SH-SY5Y (cell line): ENCODE data around the gene SLC12A3.

ENCODE experiments used
- GATA2 ChIP-seq: IDR thresholded peaks from 2 replicates; pipeline ENCODE4 v1.6.1; 2011; ENCODE audit warnings: mild to moderate bottlenecking, low read depth, low read length
- GATA3 ChIP-seq: IDR thresholded peaks from 2 replicates; pipeline ENCODE4 v1.6.1; 2011; ENCODE audit warnings: low read depth, mild to moderate bottlenecking, low read length, moderate library complexity

Gene SLC12A3

DNA sequence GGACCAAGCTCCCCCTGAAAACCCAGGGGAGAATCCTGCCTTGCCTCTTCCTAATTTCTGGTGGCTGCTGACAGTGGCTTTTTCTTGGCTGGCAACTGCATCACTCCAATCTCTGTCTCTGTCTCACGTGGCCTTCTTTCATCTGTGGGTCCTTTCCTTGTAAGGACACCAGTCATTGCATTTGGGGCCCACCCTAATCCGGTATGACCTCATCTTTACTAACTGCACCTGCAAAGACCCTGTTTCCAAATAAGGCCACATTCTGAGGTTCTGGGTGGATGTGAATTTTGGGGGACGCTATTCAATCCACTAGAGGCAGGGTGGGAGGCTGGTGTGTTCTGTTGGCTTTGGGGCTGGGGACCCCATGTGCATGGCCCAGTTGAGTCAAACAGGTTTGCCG is 11.0 kb downstream of the SLC12A3 start:
- TF ChIP-seq GATA3 (no peak), GATA2 (no peak)

GRCh38 chr16:56877486-56878182 is 12.6 kb downstream of the SLC12A3 start:
- TF ChIP-seq GATA2 (no peak), GATA3 (no peak)

DNA sequence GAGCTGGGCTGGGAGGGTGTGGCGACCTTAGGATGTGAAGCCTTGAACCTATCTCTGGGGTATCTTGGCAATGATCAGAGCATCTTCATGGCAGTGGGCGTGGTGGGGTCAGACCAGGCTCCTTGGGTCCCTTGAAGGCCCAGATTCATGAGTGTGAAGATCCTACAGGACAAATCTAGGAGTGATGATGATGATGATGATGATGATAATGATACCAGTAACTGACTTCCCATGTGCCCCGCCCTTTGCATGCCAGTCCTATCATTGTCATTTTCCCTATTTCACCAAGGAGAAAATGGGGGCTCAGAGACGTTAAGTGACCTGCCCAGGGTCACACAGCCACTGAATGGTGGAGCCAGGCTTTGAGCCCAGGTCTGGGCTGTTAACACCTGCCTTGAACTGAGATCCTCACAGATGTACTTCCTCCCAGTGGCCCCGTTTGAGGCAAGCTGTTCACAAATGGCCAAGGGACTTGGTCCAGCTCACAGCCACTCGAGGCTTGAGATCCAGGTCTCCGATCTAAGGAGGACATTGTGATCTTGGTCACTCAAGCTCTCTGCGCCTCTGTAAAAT is 13.4 kb downstream of the SLC12A3 start:
- TF ChIP-seq GATA2 (no peak), GATA3 (no peak)

DNA sequence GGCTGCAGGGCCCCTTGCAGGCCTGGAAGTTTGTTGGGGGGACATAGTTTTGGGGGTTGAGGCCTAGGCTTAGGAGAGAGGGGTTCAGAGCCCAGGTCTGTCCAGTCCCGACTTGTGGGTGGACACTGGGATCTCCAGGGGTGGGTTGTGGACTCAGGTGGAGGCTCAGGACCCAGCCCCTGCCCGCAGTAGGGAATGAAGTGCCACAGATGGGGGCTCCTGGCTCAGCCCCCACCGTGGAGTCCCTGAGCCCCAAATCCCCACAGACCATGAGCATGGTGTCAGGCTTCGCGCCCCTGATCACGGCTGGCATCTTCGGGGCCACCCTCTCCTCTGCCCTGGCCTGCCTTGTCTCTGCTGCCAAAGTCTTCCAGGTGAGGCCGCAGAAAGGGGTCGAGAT is 14.3 kb downstream of the SLC12A3 start:
- TF ChIP-seq GATA2, result no peak

DNA sequence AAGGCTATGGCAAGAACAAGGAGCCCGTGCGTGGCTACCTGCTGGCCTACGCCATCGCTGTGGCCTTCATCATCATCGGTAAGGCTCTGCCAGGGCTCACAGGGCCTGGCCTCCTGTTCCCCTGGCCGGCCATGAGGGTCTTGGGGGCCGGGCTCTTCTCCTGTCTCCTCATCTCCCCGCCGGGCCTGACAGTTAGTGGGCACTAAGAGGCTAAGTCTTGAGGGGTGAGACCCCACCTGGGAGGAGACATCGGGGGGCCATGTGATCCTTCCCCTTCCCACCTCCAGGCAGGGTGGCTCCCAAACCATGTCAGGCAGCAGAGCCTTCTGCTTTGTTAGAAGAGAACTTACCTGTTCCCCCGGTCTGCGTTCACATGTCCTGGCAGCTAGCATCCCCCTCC is 15.2 kb downstream of the SLC12A3 start:
- no peak for TF ChIP-seq GATA2
- TF ChIP-seq GATA3, result no peak

DNA sequence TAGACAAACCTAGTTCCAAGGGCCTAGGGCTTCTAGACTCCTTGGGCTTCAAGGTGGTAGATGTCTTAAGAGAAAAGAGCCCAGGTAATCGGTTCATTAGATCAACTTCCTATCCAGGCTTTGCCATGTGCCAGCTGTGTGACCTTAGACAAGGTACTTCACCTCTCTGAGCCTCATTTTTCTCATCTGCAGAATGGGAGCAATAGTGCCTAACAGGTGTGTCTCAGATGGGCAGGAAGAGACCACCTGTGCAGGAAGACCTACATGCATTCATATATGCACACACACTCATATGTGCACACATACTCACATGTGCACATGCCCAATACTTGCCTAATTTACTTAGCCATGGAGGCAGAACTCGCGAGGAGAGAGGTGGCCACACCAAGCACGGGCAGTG is 15.7 kb downstream of the SLC12A3 start:
- no peak for TF ChIP-seq GATA3
- TF ChIP-seq GATA2, result no peak

- TF ChIP-seq GATA2 (no peak), GATA3 (no peak)
Measured at GRCh38 chr16:56882077-56882800, 17.2 kb downstream of the SLC12A3 start.

DNA sequence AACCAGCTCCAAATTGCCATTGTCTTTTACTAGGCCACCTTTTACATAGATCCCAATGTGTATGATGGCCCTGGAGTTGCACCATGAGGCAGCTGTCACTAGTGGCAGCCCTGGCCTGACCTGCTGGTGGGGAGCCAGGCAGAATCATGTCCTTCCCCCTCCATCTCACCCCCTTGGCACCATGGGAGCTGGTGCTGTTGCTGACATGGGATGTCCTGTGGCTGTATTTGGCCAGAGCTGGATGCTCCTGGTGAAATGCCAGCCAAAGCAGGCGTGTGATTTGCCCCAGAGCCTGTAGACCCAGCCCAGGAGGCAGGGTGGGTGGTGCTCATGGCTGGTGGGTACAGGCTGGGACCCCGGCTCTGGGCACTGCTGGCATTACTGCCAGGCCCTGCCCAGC is 18.6 kb downstream of the SLC12A3 start:
- no peak for TF ChIP-seq GATA2
- no peak for TF ChIP-seq GATA3

DNA sequence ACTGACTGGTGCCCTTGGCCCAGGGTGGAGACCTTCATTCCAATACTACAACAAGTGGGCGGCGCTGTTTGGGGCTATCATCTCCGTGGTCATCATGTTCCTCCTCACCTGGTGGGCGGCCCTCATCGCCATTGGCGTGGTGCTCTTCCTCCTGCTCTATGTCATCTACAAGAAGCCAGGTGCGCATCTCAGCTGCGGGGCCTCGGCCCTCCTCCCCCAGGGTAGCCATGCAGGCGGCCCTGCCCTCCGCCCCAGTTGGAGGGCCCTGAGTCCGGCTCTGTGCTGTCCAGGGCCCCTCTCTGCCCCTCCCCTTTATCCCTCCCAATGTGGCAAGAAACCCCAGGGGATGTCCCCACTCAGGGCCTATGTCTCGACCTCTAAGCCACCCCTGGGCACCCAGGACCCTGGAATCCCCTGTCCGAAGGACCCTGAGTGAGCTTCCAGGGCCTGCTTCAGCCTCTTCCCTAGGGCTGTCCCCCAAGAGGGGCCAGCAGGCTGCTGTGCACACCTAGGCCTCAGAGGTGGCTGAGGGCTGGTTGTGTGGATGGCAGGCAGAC is 19.1 kb downstream of the SLC12A3 start:
- no peak for TF ChIP-seq GATA3
- TF ChIP-seq GATA2, result no peak

DNA sequence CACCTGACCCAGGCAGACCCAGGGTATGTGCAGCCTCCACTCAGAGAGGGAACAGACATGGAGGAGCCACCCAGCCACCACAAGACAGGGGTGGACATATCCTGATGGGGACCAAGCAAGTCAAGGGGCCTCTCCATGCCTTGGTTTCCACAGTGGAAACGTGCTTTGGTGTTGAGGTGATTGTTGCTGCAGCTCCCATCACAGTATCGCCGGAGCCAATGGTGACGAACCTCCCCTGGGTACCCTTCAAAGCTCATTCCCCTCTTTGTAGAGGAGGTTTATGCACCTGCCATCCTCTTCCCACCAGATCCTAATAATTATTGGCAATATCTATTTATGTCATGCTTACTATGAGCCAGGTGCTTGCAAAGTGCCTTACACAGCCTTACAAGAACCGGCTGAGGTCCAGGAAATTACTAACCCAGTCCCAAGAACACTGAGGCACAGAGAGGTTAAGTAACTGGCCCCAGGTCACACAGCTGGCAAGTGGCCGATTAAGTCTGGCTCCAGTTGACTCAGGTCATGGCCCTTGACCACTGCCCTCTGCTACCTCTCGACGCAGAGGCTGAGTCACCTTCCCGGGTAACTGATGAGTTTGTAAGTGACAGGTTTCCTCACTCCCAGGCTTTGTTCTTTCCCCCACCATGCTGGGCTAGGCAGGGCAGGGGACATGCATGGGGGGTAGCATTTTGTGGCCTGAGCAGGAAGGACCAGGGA is 20.6 kb downstream of the SLC12A3 start:
- no peak for TF ChIP-seq GATA3
- TF ChIP-seq GATA2, result no peak

DNA sequence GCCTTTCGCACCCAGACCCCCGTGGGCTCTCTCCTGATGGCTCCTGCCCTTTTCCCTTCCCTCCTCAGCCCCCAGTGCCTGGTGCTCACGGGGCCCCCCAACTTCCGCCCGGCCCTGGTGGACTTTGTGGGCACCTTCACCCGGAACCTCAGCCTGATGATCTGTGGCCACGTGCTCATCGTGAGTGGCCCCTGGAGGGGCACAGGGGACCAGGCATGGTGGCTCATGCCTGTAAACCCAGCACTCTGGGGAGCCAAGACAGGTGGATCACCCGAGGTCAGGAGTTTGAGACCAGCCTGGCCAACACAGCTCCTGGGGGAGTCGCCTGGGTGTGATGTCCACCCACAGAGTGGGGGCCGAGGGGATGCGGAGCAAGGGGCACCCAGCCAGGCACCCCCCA is 21.3 kb downstream of the SLC12A3 start:
- no peak for TF ChIP-seq GATA2
- no peak for TF ChIP-seq GATA3

GRCh38 chr16:56886826-56887225 is 21.8 kb downstream of the SLC12A3 start:
- TF ChIP-seq GATA3 (no peak), GATA2 (no peak)

- TF ChIP-seq GATA3 (no peak), GATA2 (no peak)
Measured at GRCh38 chr16:56888806-56889205, 23.8 kb downstream of the SLC12A3 start.

GRCh38 chr16:56889206-56889605 is 24.2 kb downstream of the SLC12A3 start:
- TF ChIP-seq GATA2 (no peak), GATA3 (no peak)

- TF ChIP-seq GATA3 (no peak), GATA2 (no peak)
Measured at GRCh38 chr16:56891685-56892084, 26.7 kb downstream of the SLC12A3 start.
